K562 (cell line): ENCODE results near the gene SLC7A4. TPM values are rescaled to one million over a fixed set of nuclear protein-coding genes. Genes with fewer than 3 reads are reported as not detected.

Experiments
- AFF4 ChIP-seq: sonication (generic); formaldehyde crosslinking; IDR thresholded peaks from 2 replicates; pipeline ENCODE4 v1.8.0; 2023; ENCODE audit warnings: mild to moderate bottlenecking, missing genetic modification reagents
- DMBX1 ChIP-seq: fragments of 250-450 bp; sonication (Bioruptor Pico); IDR thresholded peaks from 2 replicates; pipeline ENCODE4 v1.8.0; 2022; ENCODE audit warnings: inconsistent platforms, mild to moderate bottlenecking, moderate library complexity, borderline replicate concordance
- FIP1L1 ChIP-seq: fragments of 200-400 bp; formaldehyde crosslinking; IDR thresholded peaks from 2 replicates; pipeline ENCODE4 v1.6.1; 2018; ENCODE audit warnings: mild to moderate bottlenecking, low read depth, low read length; ENCODE audit not compliant: poor library complexity, severe bottlenecking
- MCM2 ChIP-seq: fragments of 450-650 bp; IDR thresholded peaks from 2 replicates; pipeline ENCODE4 v1.6.1; 2017; ENCODE audit warnings: low read depth, mild to moderate bottlenecking
- RREB1 ChIP-seq: fragments of 250-450 bp; sonication (Bioruptor Pico); IDR thresholded peaks from 2 replicates; pipeline ENCODE4 v1.4.0; 2020
- SAP30 ChIP-seq: fragments of 200-600 bp; sonication (generic); IDR thresholded peaks from 2 replicates; pipeline ENCODE4 v1.6.1; 2012; ENCODE audit warnings: borderline replicate concordance, low read depth, mild to moderate bottlenecking, moderate library complexity, low read length, control low read depth, inconsistent platforms; ENCODE audit not compliant: insufficient read depth, poor library complexity, severe bottlenecking
- SMARCA5 ChIP-seq: fragments of 450-650 bp; IDR thresholded peaks from 2 replicates; pipeline ENCODE4 v1.6.1; 2016
- SMC3 ChIP-seq: conservative IDR thresholded peaks from 2 replicates; pipeline ENCODE4 v1.6.1; 2011; ENCODE audit warnings: low read depth, low read length, improper control_type of control experiment; ENCODE audit not compliant: insufficient read depth
- TSHZ1 ChIP-seq: fragments of 250-450 bp; sonication (Bioruptor Pico); IDR thresholded peaks from 2 replicates; pipeline ENCODE4 v1.4.0; 2020; ENCODE audit warnings: mild to moderate bottlenecking, moderate library complexity
- ZNF23 ChIP-seq: fragments of 250-450 bp; sonication (Bioruptor Pico); IDR thresholded peaks from 2 replicates; pipeline ENCODE4 v1.4.0; 2020; ENCODE audit warnings: mild to moderate bottlenecking
- ZSCAN32 ChIP-seq: fragments of 450-650 bp; formaldehyde crosslinking; IDR thresholded peaks from 2 replicates; pipeline ENCODE4 v1.4.0; 2020; ENCODE audit warnings: mild to moderate bottlenecking, moderate library complexity
- polyA plus RNA-seq, 8 experiments: library from polyadenylated mRNA; depleted of rRNA in 4 of 8; stranded (reverse) in 5 of 8; unstranded in 3 of 8; fragments of >200 nt; fragmentation: Nextera tagmentation in 2 of 8; fragmentation: Illumina TruSeq in 1 of 8; extraction: Ambion mirVana in 2 of 8; extraction: Trizol in 1 of 8; gene quantifications; 2 replicates each; pipeline versions ENCODE4 v1.2.1 to v1.2.3, GENCODE V29; 2011 to 2014; ENCODE audit warnings: inconsistent platforms in 1 of 8, missing spikeins in 1 of 8
- total RNA-seq, 7 experiments: library from RNA; depleted of rRNA in 6 of 7; stranded (reverse); fragments of >200 nt in 6 of 7; fragmentation: Illumina TruSeq in 2 of 7; extraction: Trizol in 2 of 7; gene quantifications; 2 replicates each; pipeline versions ENCODE4 v1.2.1 to v1.2.3, GENCODE V29; 2011 to 2021; ENCODE audit warnings: low replicate concordance in 1 of 7
- TF ChIP-seq, protein P1 (sequence below): fragments of 250-450 bp; sonication (Bioruptor Pico); IDR thresholded peaks from 2 replicates; pipeline ENCODE4 v1.8.0; 2022; ENCODE audit warnings: moderate library complexity, mild to moderate bottlenecking, inconsistent platforms

Gene SLC7A4
- total and polyA plus RNA-seq, 9 of the 15 experiments (the other 6 are each of a cell fraction or from before 2014, with no cell fraction given), result not detected

DNA sequence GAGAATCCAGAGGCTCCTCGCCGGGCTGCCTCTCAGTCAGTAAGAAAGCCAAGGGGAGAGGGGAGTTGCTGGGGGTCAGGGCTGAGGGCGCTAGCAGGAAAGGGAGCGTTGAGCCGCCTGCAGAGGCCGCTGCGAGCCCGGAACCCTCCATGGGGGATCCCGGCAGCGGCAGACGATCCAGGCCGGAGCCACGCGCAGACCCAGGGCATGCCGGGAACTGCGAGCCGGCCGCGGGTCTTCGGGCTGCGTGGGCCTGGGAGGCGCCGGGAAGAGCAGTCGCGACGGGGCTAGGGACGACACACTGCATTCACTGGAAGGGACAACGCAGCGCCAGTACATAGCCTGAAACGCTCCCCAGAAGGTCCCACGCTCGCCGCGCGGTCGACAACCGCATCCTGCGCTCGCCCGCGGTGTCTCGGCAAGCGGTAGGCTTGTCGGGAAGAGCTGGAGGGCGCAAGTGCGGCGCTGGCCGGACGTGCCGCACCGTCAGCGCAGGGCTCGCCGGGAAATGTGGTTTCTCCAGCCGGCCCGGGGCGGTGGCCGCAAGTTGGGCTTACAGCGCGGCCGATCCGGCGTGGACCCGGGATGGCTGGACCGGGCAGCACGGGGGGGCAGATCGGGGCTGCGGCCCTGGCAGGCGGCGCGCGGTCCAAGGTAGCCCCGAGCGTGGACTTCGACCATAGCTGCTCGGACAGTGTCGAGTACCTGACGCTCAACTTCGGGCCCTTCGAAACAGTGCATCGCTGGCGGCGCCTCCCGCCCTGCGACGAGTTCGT, 50.4 kb downstream of the SLC7A4 start, which contains the start of gene LZTR1 (continued):
- TF ChIP-seq SAP30, result peak; percentile 97
- TF ChIP-seq TSHZ1 (CRISPR knock-in tag), result peak; percentile 89
- TF ChIP-seq ZNF23, result peak; percentile 68; the same call in 1 of the 2 replicates
- peak; percentile 99 for TF ChIP-seq RREB1
- no peak for TF ChIP-seq MCM2
- peak; percentile 99 for TF ChIP-seq DMBX1 (CRISPR knock-in tag)
- TF ChIP-seq AFF4 (CRISPR knock-in tag), result no peak
- TF ChIP-seq FIP1L1, result no peak
- TF ChIP-seq, protein P1, sequence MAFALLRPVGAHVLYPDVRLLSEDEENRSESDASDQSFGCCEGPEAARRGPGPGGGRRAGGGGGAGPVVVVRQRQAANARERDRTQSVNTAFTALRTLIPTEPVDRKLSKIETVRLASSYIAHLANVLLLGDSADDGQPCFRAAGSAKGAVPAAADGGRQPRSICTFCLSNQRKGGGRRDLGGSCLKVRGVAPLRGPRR (CRISPR knock-in tag), result peak; percentile 92
- no peak for TF ChIP-seq SMARCA5
- peak; percentile 13 for TF ChIP-seq ZSCAN32 (CRISPR knock-in tag)
- peak; percentile 70; the same call in 1 of the 2 replicates for TF ChIP-seq SMC3
